A673 (cell line): ENCODE data around the gene SULT2B1. TPM values are rescaled to one million over a fixed set of nuclear protein-coding genes. Genes with fewer than 3 reads are reported as not detected.

Experiments
- BruUV-seq: library from RNA; stranded (reverse); fragments of 400-500 nt; replicated peaks from 2 replicates; lab custom pipeline; 2021; lab: Mats Ljungman, UMichigan
- CTCF ChIA-PET: fragments of 300-600 bp; sonication (Branson Sonifier 250); formaldehyde crosslinking; loops from one replicate; lab custom pipeline; 2022; ENCODE audit warnings: antibody characterized with exemption; lab: Charles Lee
- POLR2A ChIA-PET: fragments of 300-600 bp; sonication (Branson Sonifier 250); formaldehyde crosslinking; loops from one replicate; lab custom pipeline; 2022; ENCODE audit warnings: antibody characterized with exemption; ENCODE audit not compliant: low non-redundant PET; lab: Charles Lee
- DNase-seq: peaks from one replicate; pipeline ENCODE4 v3.0.0-alpha.2; 2015; ENCODE audit warnings: low spot score
- H3K27ac ChIP-seq: fragments of 200-600 bp; sonication (generic); 2 replicates; pipeline ENCODE4 v1.5.1; 2016; ENCODE audit warnings: mixed run types, low read depth, mild to moderate bottlenecking, mixed read lengths, antibody characterized with exemption, low read length; ENCODE audit not compliant: poor library complexity, severe bottlenecking
- H3K27me3 ChIP-seq: fragments of 200-600 bp; sonication (generic); replicated peaks from 2 replicates; pipeline ENCODE4 v1.6.1; 2017; ENCODE audit warnings: mixed run types, low read depth, mild to moderate bottlenecking, mixed read lengths, antibody characterized with exemption, low read length; ENCODE audit not compliant: insufficient read depth, poor library complexity
- H3K36me3 ChIP-seq: fragments of 200-600 bp; sonication (generic); 2 replicates; pipeline ENCODE4 v1.6.1; 2016; ENCODE audit warnings: mixed run types, mild to moderate bottlenecking, mixed read lengths, antibody characterized with exemption, low read length; ENCODE audit not compliant: insufficient read depth, poor library complexity, severe bottlenecking
- H3K4me1 ChIP-seq: fragments of 200-600 bp; sonication (generic); 2 replicates; pipeline ENCODE4 v1.6.1; 2017; ENCODE audit warnings: mixed run types, mild to moderate bottlenecking, mixed read lengths, antibody characterized with exemption, low read length; ENCODE audit not compliant: insufficient read depth, poor library complexity, severe bottlenecking
- H3K4me3 ChIP-seq: fragments of 200-600 bp; sonication (generic); 2 replicates; pipeline ENCODE4 v1.5.1; 2016; ENCODE audit warnings: low read depth, mixed run types, mild to moderate bottlenecking, mixed read lengths, low read length; ENCODE audit not compliant: poor library complexity, severe bottlenecking
- H3K9me3 ChIP-seq: fragments of 200-600 bp; sonication (generic); 2 replicates; pipeline ENCODE4 v1.6.1; 2016; ENCODE audit warnings: mixed run types, low read depth, mild to moderate bottlenecking, mixed read lengths, antibody characterized with exemption, low read length; ENCODE audit not compliant: poor library complexity, severe bottlenecking
- CTCF ChIP-seq: fragments of 300-800, 200-600 bp; sonication (generic); conservative IDR thresholded peaks from 2 replicates; pipeline ENCODE4 v1.5.1; 2017; ENCODE audit warnings: low read depth, mild to moderate bottlenecking, antibody characterized with exemption, low read length, moderate library complexity, mixed read lengths
- EZH2 ChIP-seq: fragments of 200-600 bp; sonication (generic); IDR thresholded peaks from 2 replicates; pipeline ENCODE4 v1.6.1; 2017; ENCODE audit warnings: borderline replicate concordance, low read depth, mild to moderate bottlenecking, mixed read lengths, antibody characterized with exemption, low read length; ENCODE audit not compliant: poor library complexity, severe bottlenecking
- intact Hi-C: fragments of 100-400 bp; cut with micrococcal nuclease; formaldehyde crosslinking; loops from one replicate; pipeline ENCODE4 v1.10.0; 2022; ENCODE audit not compliant: unreplicated experiment
- total RNA-seq: library from RNA; stranded (reverse); gene quantifications from 2 replicates; pipeline ENCODE4 v1.2.3, GENCODE V29; 2021

The SULT2B1 gene
- total RNA-seq, 1 experiment from 2014 or later: 0.60 TPM

GRCh38 chr19:48627201-48627864 lies 75.4 kb downstream of the SULT2B1 start:
- CTCF ChIA-PET: no interaction called here

GRCh38 chr19:48627865-48628314 lies 75.9 kb downstream of the SULT2B1 start:
- no TSS peak for BruUV-seq
- H3K4me1 ChIP-seq: peaks cover 27% of the 10 kb centered on the region
- H3K4me3 ChIP-seq: no peak overlapping the region
- ChIA-PET CTCF (no interaction called here), POLR2A (no interaction called here)
- DNase-seq: no peak
- H3K27ac ChIP-seq: no peak overlapping the region
- H3K9me3 ChIP-seq: no peaks in the 10 kb centered on the region
- intact Hi-C loops: no loop called here
- H3K27me3 ChIP-seq: no peaks in the 10 kb centered on the region
- TF ChIP-seq CTCF: no peak
- no peak for TF ChIP-seq EZH2
- H3K36me3 ChIP-seq: peaks cover 13% of the 10 kb centered on the region

More at GRCh38 chr19:48627201-48627864, 75.4 kb downstream of the SULT2B1 start:
- no peak overlapping the region for H3K27ac ChIP-seq
- H3K9me3 ChIP-seq: no peaks in the 10 kb centered on the region
- intact Hi-C loops: no loop called here
- no peaks in the 10 kb centered on the region for H3K27me3 ChIP-seq
- no peak for DNase-seq
- no TSS peak for BruUV-seq
- POLR2A ChIA-PET: interaction anchor here (0.6 kb wide), 1 partner anchor 9 kb away, joined by 4 read pairs; the partner anchor contains the start of gene RPL18
- H3K36me3 ChIP-seq: peaks cover 8% of the 10 kb centered on the region
- TF ChIP-seq EZH2 (no peak), CTCF (no peak)
- no peak overlapping the region for H3K4me3 ChIP-seq
- peaks cover 21% of the 10 kb centered on the region for H3K4me1 ChIP-seq

- Histone ChIP-seq H3K4me1 (peaks cover 30% of the 10 kb centered on the region), H3K27me3 (no peaks in the 10 kb centered on the region), H3K36me3 (peaks cover 19% of the 10 kb centered on the region), H3K27ac (peak overlapping the region; percentile 24), H3K9me3 (no peaks in the 10 kb centered on the region), H3K4me3 (no peak overlapping the region)
- POLR2A ChIA-PET: no interaction called here
- no peak for DNase-seq
- TF ChIP-seq CTCF (no peak), EZH2 (no peak)
- CTCF ChIA-PET: no interaction called here
- BruUV-seq: no TSS peak
- intact Hi-C loops: no loop called here
Measured at GRCh38 chr19:48628486-48629296, 76.7 kb downstream of the SULT2B1 start.
